NB4 (cell line): ENCODE results near the gene PARP1.

Experiments
- CTCF ChIP-seq: IDR thresholded peaks from one replicate; pipeline ENCODE4 v1.5.1; 2012; ENCODE audit warnings: low read depth, low read length
- MYC ChIP-seq: IDR thresholded peaks from 2 replicates; pipeline ENCODE4 v1.6.1; 2011; ENCODE audit warnings: low read depth, low read length
- POLR2A ChIP-seq: IDR thresholded peaks from 2 replicates; pipeline ENCODE4 v1.6.1; 2011; ENCODE audit warnings: mild to moderate bottlenecking; ENCODE audit not compliant: insufficient read length; ENCODE audit errors: extremely low read depth

GRCh38 chr1:226420897-226421296 lies 13.0 kb upstream of the PARP1 start:
- TF ChIP-seq POLR2A = no peak
- TF ChIP-seq CTCF = no peak
- no peak for TF ChIP-seq MYC
